MM.1S (cell line): ENCODE measurements around the gene TBX6.
A peak's percentile ranks its signal among the peaks of the same experiment; 100 is the strongest.

Experiments used
- DNase-seq: peaks from one replicate; pipeline ENCODE4 v3.0.0-alpha.2; 2015
- H2AFZ ChIP-seq: fragments of 300-600 bp; sonication (generic); 2 replicates; pipeline ENCODE4 v1.6.0; 2016; ENCODE audit warnings: antibody characterized with exemption, low read length
- H3F3A ChIP-seq: fragments of 300-600 bp; sonication (generic); 2 replicates; pipeline ENCODE4 v1.6.1; 2016; ENCODE audit warnings: mild to moderate bottlenecking, antibody characterized with exemption, low read length, moderate library complexity, mixed read lengths; ENCODE audit not compliant: insufficient read depth
- H3K27ac ChIP-seq: fragments of 300-600 bp; sonication (generic); 2 replicates; pipeline ENCODE4 v1.5.1; 2016; ENCODE audit warnings: mild to moderate bottlenecking, low read length
- H3K27me3 ChIP-seq: fragments of 300-600 bp; sonication (generic); replicated peaks from 2 replicates; pipeline ENCODE4 v1.6.0; 2016; ENCODE audit warnings: low read length; ENCODE audit not compliant: insufficient read depth
- H3K36me3 ChIP-seq: fragments of 300-600 bp; sonication (generic); replicated peaks from 2 replicates; pipeline ENCODE4 v1.6.1; 2016; ENCODE audit warnings: mild to moderate bottlenecking, low read length, mixed read lengths; ENCODE audit not compliant: insufficient read depth
- H3K4me1 ChIP-seq: fragments of 300-600 bp; sonication (generic); 2 replicates; pipeline ENCODE4 v1.6.1; 2016; ENCODE audit warnings: low read length, mixed read lengths
- H3K4me2 ChIP-seq: fragments of 300-600 bp; sonication (generic); 2 replicates; pipeline ENCODE4 v1.6.0; 2016; ENCODE audit warnings: low read depth, low read length
- H3K4me3 ChIP-seq: fragments of 300-600 bp; sonication (generic); 2 replicates; pipeline ENCODE4 v1.5.1; 2016; ENCODE audit warnings: low read length, mixed read lengths
- H3K79me2 ChIP-seq: fragments of 300-600 bp; sonication (generic); 2 replicates; pipeline ENCODE4 v1.6.1; 2016; ENCODE audit warnings: mixed run types, low read length, mixed read lengths
- H3K9ac ChIP-seq: fragments of 300-600 bp; sonication (generic); 2 replicates; pipeline ENCODE4 v1.6.1; 2016; ENCODE audit warnings: low read length, mixed read lengths
- H3K9me2 ChIP-seq: fragments of 300-600 bp; sonication (generic); replicated peaks from 2 replicates; pipeline ENCODE4 v1.6.1; 2016; ENCODE audit warnings: mild to moderate bottlenecking, low read length, mixed read lengths; ENCODE audit not compliant: insufficient read depth
- H3K9me3 ChIP-seq: fragments of 300-600 bp; sonication (generic); replicated peaks from 2 replicates; pipeline ENCODE4 v1.6.1; 2016; ENCODE audit warnings: mild to moderate bottlenecking, low read length, mixed read lengths; ENCODE audit not compliant: insufficient read depth
- H4K20me1 ChIP-seq: fragments of 300-600 bp; sonication (generic); 2 replicates; pipeline ENCODE4 v1.6.1; 2016; ENCODE audit warnings: mild to moderate bottlenecking, low read length, moderate library complexity, mixed read lengths; ENCODE audit not compliant: insufficient read depth
- CTCF ChIP-seq: fragments of 300-600 bp; sonication (generic); IDR thresholded peaks from 2 replicates; pipeline ENCODE4 v1.5.1; 2016; ENCODE audit warnings: antibody characterized with exemption, low read length, mixed read lengths
- EZH2 ChIP-seq: fragments of 300-600 bp; sonication (generic); optimal IDR thresholded peaks from 2 replicates; pipeline ENCODE3; 2017; ENCODE audit warnings: low read depth, mild to moderate bottlenecking, antibody characterized with exemption, low read length, mixed read lengths
- EZH2phosphoT487 ChIP-seq: fragments of 300-600 bp; sonication (generic); IDR thresholded peaks from 2 replicates; pipeline ENCODE4 v1.6.1; 2018; ENCODE audit warnings: antibody characterized with exemption, low read length

The TBX6 gene

GRCh38 chr16:30065102-30065942 lies 26.4 kb downstream of the TBX6 start, which contains the start of gene ALDOA:
Gene ALDOA, plus strand, starts transcription at chr16:30065760. Its CDS starts 1,138 bp downstream, at chr16:30066898.
- Histone ChIP-seq H3K9me3 (no peaks in the 10 kb centered on the region), H3K27ac (peak within 1 kb of the TSS; percentile 95), H3F3A (peaks cover 32% of the 10 kb centered on the region), H3K27me3 (no peaks in the 10 kb centered on the region), H3K9ac (peak within 1 kb of the TSS; percentile 94), H4K20me1 (peaks cover 18% of the 10 kb centered on the region), H3K4me2 (peak within 1 kb of the TSS; percentile 94), H3K79me2 (peaks cover 62% of the 10 kb centered on the region), H3K36me3 (peaks cover 22% of the 10 kb centered on the region), H2AFZ (peak within 1 kb of the TSS; percentile 82), H3K9me2 (no peaks in the 10 kb centered on the region), H3K4me1 (peaks cover 22% of the 10 kb centered on the region), H3K4me3 (peak within 1 kb of the TSS; percentile 92)
- peak; percentile 97 for DNase-seq
- TF ChIP-seq CTCF, result no peak
- no peak for TF ChIP-seq EZH2phosphoT487
- TF ChIP-seq EZH2, result no peak

GRCh38 chr16:30064729-30065101 lies 27.0 kb downstream of the TBX6 start:
- Histone ChIP-seq H3K9me2 (no peaks in the 10 kb centered on the region), H4K20me1 (peaks cover 16% of the 10 kb centered on the region), H3F3A (peaks cover 27% of the 10 kb centered on the region), H3K4me3 (peak overlapping the region; percentile 92), H3K9me3 (no peaks in the 10 kb centered on the region), H3K36me3 (peaks cover 19% of the 10 kb centered on the region), H3K4me2 (peak overlapping the region; percentile 90), H3K27ac (peak overlapping the region; percentile 95), H3K9ac (peak overlapping the region; percentile 93), H3K4me1 (peaks cover 22% of the 10 kb centered on the region), H2AFZ (peak overlapping the region; percentile 82), H3K79me2 (peaks cover 56% of the 10 kb centered on the region), H3K27me3 (no peaks in the 10 kb centered on the region)
- DNase-seq, result no peak
- TF ChIP-seq CTCF (no peak), EZH2phosphoT487 (no peak), EZH2 (no peak)

GRCh38 chr16:30063893-30064728 lies 27.6 kb downstream of the TBX6 start:
- Histone ChIP-seq H3K9me3 (no peaks in the 10 kb centered on the region), H3K4me1 (peaks cover 22% of the 10 kb centered on the region), H3K79me2 (peaks cover 50% of the 10 kb centered on the region), H3F3A (peaks cover 22% of the 10 kb centered on the region), H3K4me3 (peak overlapping the region; percentile 92), H3K27ac (peak overlapping the region; percentile 95), H4K20me1 (peaks cover 12% of the 10 kb centered on the region), H2AFZ (peak overlapping the region; percentile 82), H3K4me2 (peak overlapping the region; percentile 90), H3K36me3 (peaks cover 13% of the 10 kb centered on the region), H3K9ac (peak overlapping the region; percentile 93), H3K27me3 (no peaks in the 10 kb centered on the region), H3K9me2 (no peaks in the 10 kb centered on the region)
- DNase-seq, result peak; percentile 89
- TF ChIP-seq CTCF, result peak; percentile 50
- no peak for TF ChIP-seq EZH2phosphoT487
- TF ChIP-seq EZH2, result no peak
